Measurements from ENCODE around the gene SLC44A5.

- no peak for TF ChIP-seq CTCF (IDR thresholded peaks at IDR 0.05; ENCODE audit: low read depth, low read length)
- no peak for TF ChIP-seq POLR2A (IDR thresholded peaks at IDR 0.05; ENCODE audit: extremely low read depth, insufficient read length)
Measured at GRCh38 chr1:75611014-75611413, at the start of gene SLC44A5.
